HepG2 (cell line): ENCODE results near the gene MBLAC2. TPM values are rescaled to one million over a fixed set of nuclear protein-coding genes. Genes with fewer than 3 reads are reported as not detected.

Experiments used
- HNF4G ChIP-seq, 2 experiments: sonication (generic) in 1 of 2; formaldehyde crosslinking in 1 of 2; IDR thresholded peaks; 2 replicates each; pipeline versions ENCODE4 v1.4.0 to v1.6.1; 2011 to 2020; ENCODE audit warnings: borderline replicate concordance in 2 of 2, low read depth in 2 of 2, mild to moderate bottlenecking in 2 of 2, low read length in 1 of 2, missing genetic modification reagents in 1 of 2, moderate library complexity in 1 of 2
- MEIS1 ChIP-seq: sonication (generic); formaldehyde crosslinking; IDR thresholded peaks from 2 replicates; pipeline ENCODE4 v1.9.0; 2021; ENCODE audit warnings: mild to moderate bottlenecking, missing genetic modification reagents, moderate library complexity, borderline replicate concordance
- PCBP2 ChIP-seq: fragments of 200-400 bp; formaldehyde crosslinking; optimal IDR thresholded peaks from 2 replicates; pipeline ENCODE3; 2018; ENCODE audit warnings: low read length, low read depth; ENCODE audit not compliant: poor library complexity, severe bottlenecking
- SMAD1 ChIP-seq: sonication (generic); formaldehyde crosslinking; IDR thresholded peaks from 2 replicates; pipeline ENCODE4 v1.4.0; 2020; ENCODE audit warnings: missing genetic modification reagents, low read depth, mild to moderate bottlenecking, borderline replicate concordance
- SPEN ChIP-seq: sonication (generic); formaldehyde crosslinking; IDR thresholded peaks from 2 replicates; pipeline ENCODE4 v1.5.1; 2020; ENCODE audit warnings: low read depth, mild to moderate bottlenecking, missing genetic modification reagents
- ZBTB21 ChIP-seq: sonication (generic); formaldehyde crosslinking; IDR thresholded peaks from 2 replicates; pipeline ENCODE4 v1.4.0; 2020; ENCODE audit warnings: missing genetic modification reagents
- ZBTB4 ChIP-seq: sonication (generic); formaldehyde crosslinking; IDR thresholded peaks from 2 replicates; pipeline ENCODE4 v1.4.0; 2020; ENCODE audit warnings: missing genetic modification reagents, mild to moderate bottlenecking, borderline replicate concordance
- ZFP41 ChIP-seq: sonication (generic); formaldehyde crosslinking; IDR thresholded peaks from 2 replicates; pipeline ENCODE4 v1.4.0; 2020; ENCODE audit warnings: mild to moderate bottlenecking, missing genetic modification reagents, borderline replicate concordance
- ZNF264 ChIP-seq: sonication (generic); formaldehyde crosslinking; IDR thresholded peaks from 2 replicates; pipeline ENCODE4 v1.4.0; 2020; ENCODE audit warnings: missing genetic modification reagents
- ZNF597 ChIP-seq: sonication (generic); formaldehyde crosslinking; IDR thresholded peaks from 2 replicates; pipeline ENCODE4 v1.5.0; 2020; ENCODE audit warnings: missing genetic modification reagents
- ZNF616 ChIP-seq: sonication (generic); formaldehyde crosslinking; IDR thresholded peaks from 2 replicates; pipeline ENCODE4 v1.5.0; 2020; ENCODE audit warnings: low read depth, mild to moderate bottlenecking, missing genetic modification reagents
- ZNF678 ChIP-seq: sonication (generic); formaldehyde crosslinking; IDR thresholded peaks from 2 replicates; pipeline ENCODE4 v1.4.0; 2020; ENCODE audit warnings: mild to moderate bottlenecking, missing genetic modification reagents
- ZNF83 ChIP-seq: sonication (generic); formaldehyde crosslinking; IDR thresholded peaks from 2 replicates; pipeline ENCODE4 v1.4.0; 2020; ENCODE audit warnings: missing genetic modification reagents, mild to moderate bottlenecking, borderline replicate concordance
- polyA plus RNA-seq, 8 experiments: library from polyadenylated mRNA; depleted of rRNA in 3 of 8; stranded (reverse) in 7 of 8; unstranded in 1 of 8; fragments of >200 nt; fragmentation: Illumina TruSeq in 4 of 8; extraction: Trizol in 4 of 8; gene quantifications; 2 replicates each; pipeline versions ENCODE4 v1.2.1 to v1.2.3, GENCODE V29; 2011 to 2016; ENCODE audit warnings: low read depth in 4 of 8, missing spikeins in 1 of 8, mixed read lengths in 1 of 8; ENCODE audit not compliant: insufficient read depth in 1 of 8
- total RNA-seq, 5 experiments: library from RNA; depleted of rRNA; stranded (reverse); fragments of >200 nt; fragmentation: Illumina TruSeq; extraction: Trizol; gene quantifications; 2 replicates each; pipeline ENCODE4 v1.2.3, GENCODE V29; 2016; ENCODE audit warnings: low read depth in 1 of 5
- TF ChIP-seq, protein P1 (sequence below): sonication (generic); formaldehyde crosslinking; IDR thresholded peaks from 2 replicates; pipeline ENCODE4 v1.9.0; 2022; ENCODE audit warnings: missing genetic modification reagents, mild to moderate bottlenecking, borderline replicate concordance
- TF ChIP-seq, protein P2 (sequence below): sonication (generic); formaldehyde crosslinking; IDR thresholded peaks from 2 replicates; pipeline ENCODE4 v1.5.0; 2020; ENCODE audit warnings: mild to moderate bottlenecking, missing genetic modification reagents

The MBLAC2 gene
- total and polyA plus RNA-seq, 2 of the 13 experiments (the other 11 are each of a cell fraction or from before 2014, with no cell fraction given): 2.9 to 4.1 TPM

DNA sequence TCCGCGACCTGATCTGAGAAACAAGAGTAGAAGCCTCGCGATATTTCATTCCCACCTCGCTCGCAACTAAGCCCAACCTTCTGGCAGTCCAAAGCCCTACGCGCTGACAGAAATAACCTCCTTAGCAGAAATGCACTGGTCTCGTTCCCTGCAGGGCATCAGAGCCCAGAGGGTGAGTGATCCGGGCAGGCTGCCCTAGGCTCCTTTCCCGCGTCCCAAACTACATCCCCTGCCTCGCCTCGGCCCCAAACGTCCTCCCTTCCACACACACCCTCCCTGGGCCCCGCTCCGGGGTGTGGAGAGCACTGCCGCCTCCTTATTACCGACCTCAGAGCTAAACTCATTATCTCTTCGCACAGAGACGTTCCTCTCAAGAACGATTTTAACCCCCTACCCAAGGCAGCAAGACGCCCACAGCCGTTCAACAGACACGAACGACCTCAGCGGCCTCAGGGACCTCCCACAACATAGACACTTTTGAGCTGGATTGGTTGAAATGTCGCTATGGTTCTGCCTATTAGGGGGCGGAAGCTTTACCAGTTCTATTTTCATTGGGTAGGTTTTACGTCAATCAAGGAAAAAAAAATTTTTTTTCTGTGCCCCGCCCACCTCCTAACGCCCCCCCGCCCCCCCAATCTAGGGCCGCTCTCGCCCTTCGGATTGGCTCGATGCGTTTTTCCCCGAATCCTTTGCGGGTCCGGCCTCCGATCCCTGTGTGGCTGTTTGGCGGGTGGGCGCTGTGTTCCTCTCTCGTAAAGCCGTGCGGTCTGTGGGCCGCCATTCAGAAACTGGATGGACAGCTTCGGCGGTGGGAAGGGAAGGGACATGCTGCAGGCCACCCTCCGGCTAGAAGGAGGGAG, 65.0 kb downstream of the MBLAC2 start, which contains the start of gene CETN3 (continued):
- TF ChIP-seq ZBTB4 (CRISPR knock-in tag): no peak
- TF ChIP-seq ZNF597 (CRISPR knock-in tag): no peak
- no peak for TF ChIP-seq HNF4G (IDR thresholded peaks at IDR 0.05; ENCODE audit: borderline replicate concordance, low read depth, low read length)
- TF ChIP-seq HNF4G (CRISPR knock-in tag; IDR thresholded peaks at IDR 0.05; ENCODE audit: borderline replicate concordance, low read depth): peak; percentile 57; the same call in 1 of the 2 replicates
- TF ChIP-seq, protein P1, sequence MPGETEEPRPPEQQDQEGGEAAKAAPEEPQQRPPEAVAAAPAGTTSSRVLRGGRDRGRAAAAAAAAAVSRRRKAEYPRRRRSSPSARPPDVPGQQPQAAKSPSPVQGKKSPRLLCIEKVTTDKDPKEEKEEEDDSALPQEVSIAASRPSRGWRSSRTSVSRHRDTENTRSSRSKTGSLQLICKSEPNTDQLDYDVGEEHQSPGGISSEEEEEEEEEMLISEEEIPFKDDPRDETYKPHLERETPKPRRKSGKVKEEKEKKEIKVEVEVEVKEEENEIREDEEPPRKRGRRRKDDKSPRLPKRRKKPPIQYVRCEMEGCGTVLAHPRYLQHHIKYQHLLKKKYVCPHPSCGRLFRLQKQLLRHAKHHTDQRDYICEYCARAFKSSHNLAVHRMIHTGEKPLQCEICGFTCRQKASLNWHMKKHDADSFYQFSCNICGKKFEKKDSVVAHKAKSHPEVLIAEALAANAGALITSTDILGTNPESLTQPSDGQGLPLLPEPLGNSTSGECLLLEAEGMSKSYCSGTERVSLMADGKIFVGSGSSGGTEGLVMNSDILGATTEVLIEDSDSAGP (CRISPR knock-in tag): peak; percentile 84; the same call in 1 of the 2 replicates
- 0 out of 2 replicates have a peak, but pooled peaks have one; percentile 12 for TF ChIP-seq ZNF264 (CRISPR knock-in tag)
- TF ChIP-seq MEIS1 (CRISPR knock-in tag): peak; percentile 79; the same call in 1 of the 2 replicates
- no peak for TF ChIP-seq ZNF83 (CRISPR knock-in tag)
- peak; percentile 90; the same call in 1 of the 2 replicates for TF ChIP-seq ZNF678 (CRISPR knock-in tag)
- peak; percentile 68; the same call in 1 of the 2 replicates for TF ChIP-seq SMAD1 (CRISPR knock-in tag)
- TF ChIP-seq, protein P2, sequence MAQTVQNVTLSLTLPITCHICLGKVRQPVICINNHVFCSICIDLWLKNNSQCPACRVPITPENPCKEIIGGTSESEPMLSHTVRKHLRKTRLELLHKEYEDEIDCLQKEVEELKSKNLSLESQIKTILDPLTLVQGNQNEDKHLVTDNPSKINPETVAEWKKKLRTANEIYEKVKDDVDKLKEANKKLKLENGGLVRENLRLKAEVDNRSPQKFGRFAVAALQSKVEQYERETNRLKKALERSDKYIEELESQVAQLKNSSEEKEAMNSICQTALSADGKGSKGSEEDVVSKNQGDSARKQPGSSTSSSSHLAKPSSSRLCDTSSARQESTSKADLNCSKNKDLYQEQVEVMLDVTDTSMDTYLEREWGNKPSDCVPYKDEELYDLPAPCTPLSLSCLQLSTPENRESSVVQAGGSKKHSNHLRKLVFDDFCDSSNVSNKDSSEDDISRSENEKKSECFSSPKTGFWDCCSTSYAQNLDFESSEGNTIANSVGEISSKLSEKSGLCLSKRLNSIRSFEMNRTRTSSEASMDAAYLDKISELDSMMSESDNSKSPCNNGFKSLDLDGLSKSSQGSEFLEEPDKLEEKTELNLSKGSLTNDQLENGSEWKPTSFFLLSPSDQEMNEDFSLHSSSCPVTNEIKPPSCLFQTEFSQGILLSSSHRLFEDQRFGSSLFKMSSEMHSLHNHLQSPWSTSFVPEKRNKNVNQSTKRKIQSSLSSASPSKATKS (CRISPR knock-in tag): 0 out of 2 replicates have a peak, but pooled peaks have one; percentile 65
- 0 out of 2 replicates have a peak, but pooled peaks have one; percentile 25 for TF ChIP-seq ZNF616
- no peak; the same call in 1 of the 2 replicates for TF ChIP-seq ZBTB21 (CRISPR knock-in tag)
- TF ChIP-seq SPEN (CRISPR knock-in tag): peak; percentile 65
- peak; percentile 51; the same call in 1 of the 2 replicates for TF ChIP-seq ZFP41
- TF ChIP-seq PCBP2: no peak
